SK-N-SH treated with all-trans-retinoic acid at 6 μM for 48 hours (cell line): ENCODE results near the gene S100A7.

Experiments used
- ARNTL ChIP-seq: fragments of 450-650 bp; formaldehyde crosslinking; IDR thresholded peaks from 2 replicates; pipeline ENCODE4 v1.5.0; 2020; ENCODE audit warnings: low read depth, mild to moderate bottlenecking, moderate library complexity, borderline replicate concordance
- OSR1 ChIP-seq: fragments of 250-450 bp; sonication (Bioruptor Pico); IDR thresholded peaks from 2 replicates; pipeline ENCODE4 v1.8.0; 2022; ENCODE audit warnings: moderate library complexity, mild to moderate bottlenecking, inconsistent platforms
- PATZ1 ChIP-seq: fragments of 250-450 bp; sonication (Bioruptor Pico); IDR thresholded peaks from 2 replicates; pipeline ENCODE4 v1.8.0; 2020; ENCODE audit warnings: mild to moderate bottlenecking, moderate library complexity, borderline replicate concordance
- POU6F1 ChIP-seq: fragments of 250-450 bp; sonication (Bioruptor Pico); IDR thresholded peaks from 2 replicates; pipeline ENCODE4 v1.8.0; 2021; ENCODE audit warnings: low read depth, mild to moderate bottlenecking, moderate library complexity, borderline replicate concordance
- RARB ChIP-seq: fragments of 250-450 bp; sonication (Bioruptor Pico); IDR thresholded peaks from 2 replicates; pipeline ENCODE4 v1.8.0; 2021; ENCODE audit warnings: mild to moderate bottlenecking, moderate library complexity
- TOX ChIP-seq: fragments of 250-450 bp; sonication (Bioruptor Pico); IDR thresholded peaks from 2 replicates; pipeline ENCODE4 v1.8.0; 2021; ENCODE audit warnings: mild to moderate bottlenecking, moderate library complexity, borderline replicate concordance
- ZFP3 ChIP-seq: fragments of 250-450 bp; sonication (Bioruptor Pico); IDR thresholded peaks from 2 replicates; pipeline ENCODE4 v1.5.0; 2020; ENCODE audit warnings: mild to moderate bottlenecking, moderate library complexity
- ZNF565 ChIP-seq: fragments of 450-650 bp; formaldehyde crosslinking; conservative IDR thresholded peaks from 2 replicates; pipeline ENCODE4 v1.5.0; 2020; ENCODE audit warnings: low read depth, mild to moderate bottlenecking, moderate library complexity

- TF ChIP-seq ZFP3 (no peak), OSR1 (CRISPR knock-in tag) (no peak), PATZ1 (CRISPR knock-in tag) (no peak), RARB (CRISPR knock-in tag) (no peak), ZNF565 (CRISPR knock-in tag) (no peak), ARNTL (no peak), TOX (CRISPR knock-in tag) (no peak), POU6F1 (no peak)
Measured at GRCh38 chr1:153439273-153439672, 21.2 kb downstream of the S100A7 start.
